ENCODE results near the gene DLL1. TPM values are rescaled to one million over a fixed set of nuclear protein-coding genes. Genes with fewer than 3 reads are reported as not detected.

DLL1 gene
- total and polyA plus RNA-seq, 10 donors, result 12.6 to 119 (median 62.8) TPM

GRCh38 chr6:170264086-170264485, 26.8 kb downstream of the DLL1 start:
- Histone ChIP-seq H3K27ac (no peak overlapping the region), H3K4me1 (peaks cover 0 to 19% (median 6%) of the 10 kb centered on the region in 6 donors), H3K4me3 (no peak overlapping the region), H3K9me3 (no peaks in the 10 kb centered on the region), H3K36me3 (no peaks in the 10 kb centered on the region), H3K27me3 (replicated peaks in 1 of 7) (peaks cover 0 to 43% (median 8%) of the 10 kb centered on the region in 7 donors)
- DNase-seq, result no peak
- 91 to 98% (median 94%) methylated on average over 7 of the region's 7 CpGs for WGBS, 5 donors
- TF ChIP-seq POLR2A (IDR thresholded peaks at IDR 0.05) (no peak), CTCF (IDR thresholded peaks at IDR 0.05 in 8 of 11, conservative IDR thresholded peaks at IDR 0.05 in 3 of 11) (no peak)
- intact Hi-C loops (cut with DNase I; ENCODE audit: low total_unique reads), result no loop called here

GRCh38 chr6:170263410-170263809, 27.5 kb downstream of the DLL1 start:
- WGBS, 5 donors, result 77 to 92% (median 84%) methylated on average over 8 of the region's 8 CpGs
- intact Hi-C loops (cut with DNase I; ENCODE audit: low total_unique reads), result no loop called here
- TF ChIP-seq CTCF (IDR thresholded peaks at IDR 0.05 in 8 of 11, conservative IDR thresholded peaks at IDR 0.05 in 3 of 11), result no peak
- TF ChIP-seq POLR2AphosphoS5 (IDR thresholded peaks at IDR 0.05), result no peak
- no peak for TF ChIP-seq POLR2A (IDR thresholded peaks at IDR 0.05)

GRCh38 chr6:170262489-170263088, 28.3 kb downstream of the DLL1 start:
- Histone ChIP-seq H3K4me1 (peaks cover 0 to 19% (median 6%) of the 10 kb centered on the region in 6 donors), H3K27ac (peak overlapping the region in 6 of 8 donors; percentile 33 to 62 (median 54)), H3K36me3 (no peaks in the 10 kb centered on the region), H3K27me3 (replicated peaks in 1 of 7) (peaks cover 0 to 33% (median 8%) of the 10 kb centered on the region in 7 donors), H3K9me3 (no peaks in the 10 kb centered on the region), H3K4me3 (no peak overlapping the region)
- no peak for DNase-seq
- 44 to 54% (median 45%) methylated on average over 20 to 22 of the region's 22 CpGs for WGBS, 5 donors
- TF ChIP-seq POLR2A (IDR thresholded peaks at IDR 0.05) (no peak), POLR2AphosphoS5 (IDR thresholded peaks at IDR 0.05) (peak in 2 of 3 donors; percentile 33 to 63)
- intact Hi-C loops (cut with DNase I; ENCODE audit: low total_unique reads), result no loop called here

More at GRCh38 chr6:170263410-170263809, 27.5 kb downstream of the DLL1 start:
- no peaks in the 10 kb centered on the region for H3K9me3 ChIP-seq
- no peak overlapping the region for H3K4me3 ChIP-seq
- no peak overlapping the region for H3K27ac ChIP-seq
- H3K36me3 ChIP-seq, result no peaks in the 10 kb centered on the region
- peaks cover 0 to 19% (median 6%) of the 10 kb centered on the region in 6 donors for H3K4me1 ChIP-seq
- H3K27me3 ChIP-seq (replicated peaks in 1 of 7), result peaks cover 0 to 41% (median 8%) of the 10 kb centered on the region in 7 donors
- DNase-seq, result no peak

- no peaks in the 10 kb centered on the region for H3K9me3 ChIP-seq
- intact Hi-C loops (cut with DNase I; ENCODE audit: low total_unique reads), result no loop called here
- H3K4me1 ChIP-seq, result peaks cover 0 to 19% (median 6%) of the 10 kb centered on the region in 6 donors
- peak; percentile 39 for DNase-seq
- no peak overlapping the region for H3K4me3 ChIP-seq
- 78 to 82% (median 81%) methylated on average over 24 to 32 of the region's 32 CpGs for WGBS, 5 donors
- no peak for TF ChIP-seq CTCF (IDR thresholded peaks at IDR 0.05 in 8 of 11, conservative IDR thresholded peaks at IDR 0.05 in 3 of 11)
- TF ChIP-seq POLR2A (IDR thresholded peaks at IDR 0.05), result no peak
- no peak for TF ChIP-seq POLR2AphosphoS5 (IDR thresholded peaks at IDR 0.05)
- peaks cover 0 to 33% (median 8%) of the 10 kb centered on the region in 7 donors for H3K27me3 ChIP-seq (replicated peaks in 1 of 7)
- H3K36me3 ChIP-seq, result no peaks in the 10 kb centered on the region
- peak overlapping the region in 5 of 8 donors; percentile 43 to 62 (median 55) for H3K27ac ChIP-seq
Measured at GRCh38 chr6:170261643-170262488, 29.0 kb downstream of the DLL1 start.

All from spleen (tissue), 11 donors.